HG02840 (cell line): ENCODE results near the gene WFDC11.
"Not testable (repeated sequence)": the region's sequence is repeated elsewhere in the genome, so short reads cannot be mapped to it uniquely, and the experiment has no call there.

Source experiments
- ATAC-seq: cut with Tn5 transposase; IDR thresholded peaks from one replicate; pipeline ENCODE4 v1.9.1; 2021; ENCODE audit warnings: mild to moderate bottlenecking, moderate library complexity, moderate number of reproducible peaks; ENCODE audit not compliant: unreplicated experiment, low FRiP score

WFDC11 gene

DNA sequence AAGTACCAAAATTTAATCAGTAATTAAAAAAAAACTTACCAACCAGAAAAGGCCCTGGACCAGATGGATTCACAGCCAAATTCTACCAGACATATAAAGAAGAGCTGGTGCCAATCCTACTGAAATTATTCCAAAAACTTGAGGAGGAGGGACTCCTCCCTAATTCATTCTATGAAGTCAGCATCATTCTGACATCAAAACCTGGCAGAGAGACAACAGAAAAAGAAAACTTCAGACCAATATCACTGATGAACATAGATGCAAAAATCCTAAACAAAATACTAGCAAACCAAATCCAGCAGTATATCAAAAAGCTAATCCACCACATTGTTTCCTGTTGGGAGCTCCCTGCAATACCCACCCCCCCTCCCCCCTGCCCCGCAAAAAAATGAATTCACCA is at the start of gene WFDC11:
Gene WFDC11 (minus strand): TSS at position 101 of the 400 bp plus-strand sequence. CDS start 19,639 bp downstream, outside the sequence.
- no peak for ATAC-seq

DNA sequence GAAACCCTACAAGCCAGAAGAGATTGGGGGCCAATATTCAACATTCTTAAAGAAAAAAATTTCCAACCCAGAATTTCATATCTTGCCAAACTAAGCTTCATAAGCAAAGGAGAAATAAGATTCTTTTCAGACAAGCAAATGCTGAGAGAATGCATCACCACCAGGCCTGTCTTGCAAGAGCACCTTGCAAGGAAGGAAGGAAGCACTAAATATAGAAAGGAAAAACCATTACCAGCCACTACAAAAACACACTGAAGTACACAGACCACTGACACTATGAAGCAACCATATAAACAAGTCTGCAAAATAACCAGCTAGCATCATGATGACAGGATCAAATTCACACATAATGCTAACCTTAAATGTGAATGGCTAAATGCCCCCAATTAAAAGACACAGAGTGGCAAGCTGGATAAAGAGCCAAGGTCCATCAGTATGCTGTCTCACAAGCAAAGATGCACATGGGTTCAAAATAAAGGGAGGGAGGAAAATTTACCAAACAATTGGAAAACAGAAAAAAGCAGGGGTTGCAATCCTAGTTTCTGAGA is 46.2 kb upstream of the WFDC11 start:
- ATAC-seq, result not testable (repeated sequence)

DNA sequence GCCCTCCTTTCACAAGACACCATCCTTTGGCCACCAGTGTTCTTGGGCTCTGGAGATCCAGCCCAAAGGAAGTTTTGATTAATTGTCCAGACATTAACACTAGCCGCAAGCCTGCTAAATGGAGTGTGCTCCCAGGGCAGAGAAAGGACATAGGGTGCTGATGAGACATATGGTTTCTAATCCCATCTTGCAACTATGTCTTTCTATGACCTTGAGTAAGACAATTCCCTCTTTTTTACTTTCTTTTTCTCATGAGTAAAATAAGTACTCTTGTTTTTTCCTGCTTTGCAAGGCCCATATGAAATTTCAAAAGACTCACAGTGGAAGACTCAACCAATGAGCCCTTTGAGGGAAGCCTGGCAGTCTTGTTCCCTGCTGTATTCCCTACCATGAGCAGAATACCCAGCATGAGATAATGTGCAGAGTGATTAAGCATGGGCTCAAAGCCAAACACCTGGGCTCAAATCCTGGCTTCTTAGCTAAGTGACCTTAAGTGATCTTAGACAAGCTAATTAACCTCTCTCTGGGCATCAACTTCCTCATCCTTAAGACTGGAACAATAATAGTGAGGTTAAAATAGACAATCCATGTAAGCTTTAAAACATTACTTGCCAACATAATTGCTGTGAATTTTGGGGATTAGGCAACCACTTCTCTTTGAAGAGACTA is 35.1 kb upstream of the WFDC11 start, which contains the start of gene WFDC10B:
Gene WFDC10B (minus strand): TSS at position 51 of the 669 bp plus-strand sequence. CDS start 19,027 bp downstream, outside the sequence.
- ATAC-seq, result no peak

DNA sequence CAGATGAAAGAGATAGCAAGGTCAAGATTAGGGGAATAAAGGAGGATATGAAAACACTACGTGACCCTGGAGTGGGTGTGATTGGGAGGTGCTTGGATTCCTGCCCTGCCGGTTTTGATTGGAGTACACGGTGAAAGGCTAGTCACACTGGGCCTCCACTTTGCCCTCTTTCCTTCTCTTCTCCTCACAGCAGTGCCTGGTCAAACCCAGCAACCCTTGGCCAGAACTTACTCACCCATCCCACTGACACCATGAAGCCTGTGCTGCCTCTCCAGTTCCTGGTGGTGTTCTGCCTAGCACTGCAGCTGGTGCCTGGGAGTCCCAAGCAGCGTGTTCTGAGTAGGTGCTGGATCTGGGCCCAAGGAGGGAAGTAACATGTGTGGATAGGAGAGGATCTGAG is 31.8 kb upstream of the WFDC11 start, which contains the start of gene WFDC13:
Gene WFDC13 (plus strand): TSS at position 166 of the 400 bp plus-strand sequence. CDS start 86 bp downstream, at position 252.
- ATAC-seq, result no peak

DNA sequence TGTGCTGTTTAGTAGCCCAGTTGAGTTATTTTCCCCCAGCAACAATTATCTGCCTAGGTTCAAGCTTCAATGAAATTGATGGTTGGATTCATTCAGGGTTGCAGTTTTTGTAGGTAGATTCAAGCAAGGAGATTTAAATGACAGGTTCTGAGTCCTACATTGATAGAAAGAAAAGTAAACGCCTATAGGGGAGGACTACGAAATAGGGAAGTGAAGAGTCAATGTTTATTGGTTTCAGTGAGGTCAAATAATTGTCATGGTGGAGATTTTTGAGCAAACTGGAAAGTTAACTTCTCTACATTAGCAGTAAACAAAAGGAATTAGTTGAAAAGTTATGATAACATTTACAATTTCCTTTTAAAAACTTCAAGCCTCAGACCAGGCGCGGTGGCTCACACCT is 31.1 kb upstream of the WFDC11 start:
- ATAC-seq, result no peak

DNA sequence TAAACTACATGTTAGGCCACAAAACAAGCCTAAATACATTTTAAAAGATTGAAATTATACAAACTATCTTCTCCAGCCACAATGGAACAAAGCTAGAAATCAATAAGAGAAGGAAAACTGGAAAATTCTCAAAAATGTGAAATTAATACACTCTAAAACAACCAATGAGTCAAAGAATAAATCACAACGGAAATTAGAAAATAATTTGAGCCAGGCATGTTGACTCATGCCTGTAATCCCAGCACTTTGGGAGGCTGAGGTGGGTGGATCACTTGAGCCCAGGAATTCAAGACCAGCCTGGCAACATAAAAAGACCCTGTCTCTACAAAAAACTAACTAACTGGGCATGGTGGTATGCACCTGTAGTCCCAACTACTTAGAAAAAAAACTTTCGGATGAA is 25.5 kb upstream of the WFDC11 start:
- ATAC-seq, result no peak

DNA sequence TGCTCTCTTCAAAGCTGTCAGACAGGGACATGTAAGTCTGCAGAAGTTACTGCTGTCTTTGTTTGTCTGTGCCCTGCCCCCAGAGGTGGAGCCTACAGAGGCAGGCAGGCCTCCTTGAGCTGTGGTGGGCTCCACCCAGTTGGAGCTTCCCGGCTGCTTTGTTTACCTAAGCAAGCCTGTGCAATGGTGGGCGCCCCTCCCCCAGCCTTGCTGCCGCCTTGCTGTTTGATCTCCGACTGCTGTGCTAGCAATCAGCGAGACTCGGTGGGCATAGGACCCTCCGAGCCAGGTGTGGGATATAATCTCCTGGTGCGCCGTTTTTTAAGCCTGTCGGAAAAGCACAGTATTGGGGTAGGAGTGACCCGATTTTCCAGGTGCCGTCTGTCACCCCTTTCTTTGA is 23.3 kb upstream of the WFDC11 start:
- not testable (repeated sequence) for ATAC-seq

DNA sequence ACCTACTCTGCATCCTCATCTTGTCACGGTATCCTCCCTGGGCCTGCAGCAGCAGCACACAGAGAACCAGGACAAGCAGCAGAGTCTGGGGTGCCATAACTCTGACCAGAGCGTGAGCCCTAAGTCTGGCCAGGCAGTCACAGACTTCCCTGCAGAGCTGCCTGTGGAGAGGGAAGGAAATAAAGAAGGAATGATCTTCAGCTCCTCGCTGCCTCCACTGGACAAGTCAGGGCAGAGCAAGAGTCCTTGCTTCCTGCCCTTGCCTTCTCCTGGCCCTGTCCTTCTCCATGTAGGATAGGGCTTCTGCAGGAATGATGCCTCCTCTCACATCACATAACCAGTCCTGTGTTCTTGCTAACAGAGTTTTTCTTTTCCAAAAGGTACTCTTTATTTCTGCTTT is 15.9 kb upstream of the WFDC11 start:
- no peak for ATAC-seq

DNA sequence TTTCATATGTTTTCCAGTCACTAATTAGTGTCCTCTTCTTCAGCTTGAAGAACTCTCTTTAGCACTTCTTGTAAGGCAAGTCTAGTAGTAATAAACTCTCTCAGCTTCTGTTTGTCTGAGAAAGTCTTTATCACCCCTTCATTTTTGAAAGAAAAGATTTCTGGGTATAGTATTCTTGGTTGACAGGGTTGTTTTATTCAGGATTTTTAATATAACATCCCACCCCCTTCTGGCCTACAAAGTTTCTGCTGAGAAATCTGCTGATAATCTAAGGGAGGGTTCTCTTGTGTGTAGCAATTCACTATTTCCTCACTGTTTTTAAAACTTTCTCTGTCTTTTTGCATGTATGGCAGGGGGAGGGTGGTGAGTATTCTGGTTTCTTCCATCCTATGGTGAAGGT is 9.6 kb upstream of the WFDC11 start:
- no peak for ATAC-seq

DNA sequence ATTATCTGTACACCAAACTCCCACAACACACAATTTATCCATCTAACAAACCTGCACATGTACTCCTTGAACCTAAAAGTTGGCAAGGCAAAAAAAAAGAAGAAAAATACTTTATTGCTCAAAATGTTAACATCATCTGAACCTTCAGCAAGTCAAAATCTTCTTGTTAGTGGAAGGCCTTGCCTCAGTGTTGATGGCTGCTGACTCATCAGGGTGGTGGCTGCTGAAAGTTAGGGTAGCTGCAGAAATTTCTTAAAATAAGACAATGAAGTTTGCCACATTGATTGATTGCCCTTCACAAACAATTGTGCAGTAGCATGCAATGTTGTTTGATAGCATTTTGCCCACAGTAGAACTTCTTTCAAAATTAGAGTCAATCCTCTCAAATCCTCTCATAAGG is 2.7 kb upstream of the WFDC11 start:
- ATAC-seq, result no peak

DNA sequence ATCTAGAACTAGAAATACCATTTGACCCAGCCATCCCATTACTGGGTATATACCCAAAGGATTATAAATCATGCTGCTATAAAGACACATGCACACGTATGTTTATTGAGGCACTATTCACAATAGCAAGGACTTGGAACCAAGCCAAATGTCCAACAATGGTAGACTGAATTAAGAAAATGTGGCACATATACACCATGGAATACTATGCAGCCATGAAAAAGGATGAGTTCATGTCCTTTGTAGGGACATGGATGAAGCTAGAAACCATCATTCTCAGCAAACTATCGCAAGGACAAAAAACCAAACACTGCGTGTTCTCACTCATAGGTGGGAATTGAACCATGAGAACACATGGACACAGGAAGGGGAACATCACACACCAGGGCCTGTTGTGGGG is 13.0 kb downstream of the WFDC11 start:
- not testable (repeated sequence) for ATAC-seq

DNA sequence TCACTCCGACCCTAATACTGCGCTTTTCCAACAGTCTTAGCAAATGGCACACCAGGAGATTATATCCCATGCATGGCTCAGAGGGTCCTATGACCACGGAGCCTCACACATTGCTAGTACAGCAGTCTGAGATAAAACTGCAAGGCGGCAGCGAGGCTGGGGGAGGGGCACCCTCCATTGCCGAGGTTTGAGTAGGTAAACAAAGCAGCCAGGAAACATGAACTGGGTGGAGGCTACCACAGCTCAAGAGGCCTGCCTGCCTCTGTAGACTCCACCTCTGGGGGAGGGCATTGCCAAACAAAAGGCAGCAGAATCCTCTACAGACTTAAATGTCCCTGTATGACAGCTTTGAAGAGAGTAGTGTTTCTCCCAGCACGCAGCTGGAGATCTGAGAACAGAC is 18.3 kb downstream of the WFDC11 start:
- not testable (repeated sequence) for ATAC-seq

DNA sequence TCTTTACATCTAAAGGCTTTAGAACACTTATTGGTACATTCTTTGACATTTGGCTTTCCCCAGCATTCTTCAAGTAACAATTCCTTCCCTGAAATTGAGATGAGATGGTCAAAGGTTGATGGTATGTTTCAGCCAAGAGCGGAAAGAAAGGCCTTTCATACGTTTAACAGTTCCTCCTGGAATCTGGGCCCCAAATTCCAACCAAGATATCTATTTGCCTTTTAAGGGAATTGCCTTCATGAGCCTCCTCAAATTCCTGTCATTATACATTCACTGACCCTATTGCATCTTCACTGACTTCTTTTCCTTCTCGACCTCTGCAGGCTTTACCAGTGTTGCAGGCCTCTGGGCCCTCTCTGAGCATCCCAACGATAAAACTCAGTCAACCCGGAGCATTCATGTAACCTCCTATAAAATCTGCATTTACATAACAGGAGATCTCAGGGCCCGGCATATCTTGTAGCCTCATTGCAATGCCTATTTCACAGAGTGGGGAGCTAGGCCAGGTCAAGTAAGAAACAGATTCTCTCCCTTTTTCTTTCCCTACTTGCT is 20.7 kb downstream of the WFDC11 start:
- ATAC-seq, result no peak

DNA sequence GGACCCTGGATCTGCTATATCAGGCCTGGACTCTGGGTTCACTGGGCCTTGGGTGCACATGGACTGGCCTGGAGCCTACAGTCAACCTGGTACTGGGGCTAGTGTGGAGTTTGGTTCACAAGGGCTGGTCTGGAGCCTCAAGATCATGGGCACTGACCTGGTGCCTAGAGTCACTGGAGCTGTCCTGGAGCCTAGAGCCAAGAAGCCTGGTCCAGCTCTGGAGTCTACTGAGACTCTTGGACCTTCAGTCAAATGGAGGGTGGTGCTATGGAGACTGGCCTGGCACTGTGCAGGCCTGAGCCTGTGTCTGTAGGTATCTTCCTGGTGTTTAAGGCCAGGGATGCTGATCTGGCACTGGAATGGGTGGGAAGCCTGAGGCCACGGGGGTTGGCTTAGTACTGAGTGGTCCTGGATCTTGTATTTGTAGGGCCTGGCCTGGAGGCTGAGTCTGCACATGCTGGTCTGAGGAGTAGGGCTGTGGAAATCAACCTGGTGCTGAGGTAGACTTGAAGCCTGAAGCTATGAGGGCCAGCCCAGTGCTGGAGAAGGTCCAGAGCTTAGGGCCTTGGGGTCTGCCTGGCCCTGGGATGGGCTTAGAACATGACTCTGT is 22.5 kb downstream of the WFDC11 start:
- no peak for ATAC-seq

DNA sequence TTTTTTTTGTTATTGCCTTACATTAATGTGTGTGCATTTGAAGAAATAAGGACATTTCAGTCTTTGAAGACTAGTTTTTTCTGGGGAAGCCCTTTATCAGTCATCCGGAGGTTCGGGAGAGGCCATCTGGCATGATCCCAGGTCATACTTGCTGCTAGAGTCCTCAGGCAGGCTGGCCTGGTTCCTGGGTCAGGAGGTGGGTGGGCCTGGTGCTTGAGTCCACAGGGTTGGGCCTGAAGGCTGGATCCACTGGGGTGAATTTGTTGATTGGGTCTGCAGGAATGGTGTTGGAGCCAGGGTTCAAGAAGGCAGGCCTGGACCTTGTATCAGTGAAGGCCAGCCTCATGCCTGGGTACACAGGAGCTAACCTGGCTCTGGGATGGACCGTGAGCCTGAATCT is 23.2 kb downstream of the WFDC11 start:
- ATAC-seq, result no peak

DNA sequence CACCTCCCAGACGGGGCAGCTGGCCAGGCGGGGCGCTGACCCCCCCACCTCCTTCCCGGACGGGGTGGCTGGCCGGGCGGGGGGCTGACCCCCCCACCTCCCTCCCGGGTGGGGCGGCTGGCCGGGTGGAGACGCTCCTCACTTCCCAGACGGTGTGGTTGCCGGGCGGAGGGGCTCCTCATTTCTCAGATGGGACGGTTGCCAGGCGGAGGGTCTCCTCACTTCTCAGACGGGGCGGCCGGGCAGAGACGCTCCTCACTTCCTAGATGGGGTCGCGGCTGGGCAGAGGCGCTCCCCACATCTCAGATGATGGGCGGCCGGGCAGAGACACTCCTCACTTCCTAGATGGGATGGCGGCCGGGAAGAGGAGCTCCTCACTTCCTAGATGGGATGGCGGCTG is 24.2 kb downstream of the WFDC11 start:
- ATAC-seq, result not testable (repeated sequence)

DNA sequence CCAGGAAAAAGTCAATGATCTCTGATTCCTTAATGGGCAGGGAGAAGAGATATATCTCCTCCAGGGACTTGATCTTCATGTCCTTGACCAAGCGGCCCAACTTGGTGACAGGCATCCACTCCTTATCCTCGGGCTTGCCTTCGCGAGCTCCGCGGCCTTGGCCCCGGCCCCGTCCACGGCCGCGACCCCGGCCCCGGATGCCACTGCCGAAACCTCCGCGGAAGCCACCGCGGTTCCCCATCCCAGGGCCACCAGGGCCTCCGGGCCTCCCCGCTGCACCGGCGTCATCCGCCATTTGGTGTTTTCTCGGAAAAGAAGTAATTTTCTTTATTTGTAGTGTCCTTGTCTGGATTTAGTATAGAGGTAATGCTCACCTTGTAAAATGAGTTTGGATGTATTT is 29.0 kb downstream of the WFDC11 start:
- ATAC-seq, result not testable (repeated sequence)

DNA sequence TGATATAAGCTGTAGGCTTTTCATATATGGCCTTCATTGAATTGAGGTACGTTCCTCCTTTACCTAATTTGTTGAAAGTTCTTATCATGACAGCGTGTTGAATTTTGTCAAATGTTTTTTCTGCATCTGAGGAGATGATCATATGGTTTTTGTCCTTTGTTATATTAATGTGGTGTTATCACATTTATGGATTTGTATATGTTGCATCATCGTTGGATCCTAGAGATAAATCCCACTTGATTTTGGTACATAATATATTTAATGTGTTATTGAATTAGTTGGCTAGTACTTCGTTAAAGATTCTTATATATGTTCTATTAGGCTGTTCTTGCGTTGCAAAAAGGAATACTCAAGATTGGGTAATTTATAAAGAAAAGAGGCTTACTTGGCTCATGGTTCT is 30.4 kb downstream of the WFDC11 start:
- no peak for ATAC-seq

DNA sequence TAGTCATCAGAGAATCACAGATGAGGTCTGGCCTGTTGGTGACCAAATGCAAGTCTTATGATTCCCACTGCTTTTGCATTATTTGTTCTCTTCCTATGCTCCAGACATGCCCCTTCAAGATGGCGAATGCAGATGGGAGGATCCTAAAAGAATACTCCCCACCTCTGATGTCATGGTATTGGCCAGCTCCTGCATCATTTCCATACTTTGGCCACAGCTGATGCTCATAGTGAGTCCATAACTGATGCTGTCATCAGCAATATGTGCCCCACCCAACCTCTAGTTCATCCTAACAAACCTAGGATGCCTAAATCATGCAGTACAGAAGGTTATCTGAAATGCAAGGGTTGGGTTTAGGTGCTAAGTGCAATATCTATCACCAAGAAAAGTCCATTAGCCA is 33.5 kb downstream of the WFDC11 start:
- no peak for ATAC-seq

DNA sequence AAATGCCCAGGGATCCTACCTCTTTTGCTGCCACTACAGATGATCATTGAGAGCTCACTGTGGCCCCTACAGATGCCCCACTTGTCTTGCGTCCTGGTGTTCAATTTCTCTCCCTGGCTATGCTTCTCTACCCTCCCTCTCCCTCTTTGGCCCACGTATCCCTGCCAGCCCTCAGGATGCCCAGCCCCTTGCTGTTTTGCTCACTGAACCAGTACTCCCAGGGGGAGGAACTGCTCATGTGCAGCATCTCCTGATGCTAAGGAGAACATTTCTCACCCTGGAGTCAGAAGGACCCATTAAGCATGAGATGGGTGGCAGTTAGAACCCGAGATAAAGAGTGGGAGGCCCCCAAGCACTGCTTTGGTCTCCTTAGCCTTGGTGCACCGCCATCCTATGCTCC is 38.9 kb downstream of the WFDC11 start, which contains the start of gene WFDC9:
Gene WFDC9 (minus strand): TSS at position 101 of the 400 bp plus-strand sequence. CDS start 21,103 bp downstream, outside the sequence.
- no peak for ATAC-seq

DNA sequence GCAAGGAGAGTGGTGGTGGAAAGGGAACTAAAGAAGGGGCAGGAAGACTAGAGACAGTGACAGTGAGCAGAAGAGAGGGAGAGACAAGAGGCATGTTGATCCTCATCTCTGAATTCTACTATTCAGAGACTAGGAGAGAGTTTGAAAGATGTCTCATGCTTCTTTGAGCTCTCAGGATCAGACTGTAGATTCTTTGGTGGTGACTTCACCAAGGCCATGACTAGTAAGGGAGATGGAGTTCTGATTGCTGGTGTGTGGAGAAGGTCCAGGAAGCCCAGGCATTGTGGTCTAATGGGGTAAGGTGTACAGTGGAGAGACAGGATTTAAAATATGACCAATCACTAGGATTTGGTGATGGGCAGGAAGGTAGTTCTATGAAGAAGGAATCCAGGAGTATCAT is 39.7 kb downstream of the WFDC11 start:
- no peak for ATAC-seq
